PC-9 (cell line): Measurements from ENCODE around the gene MT1B.

Source experiments
- CTCF ChIP-seq: fragments of 200-600 bp; sonication (generic); conservative IDR thresholded peaks from 2 replicates; pipeline ENCODE4 v1.6.1; 2017; ENCODE audit warnings: mixed run types, antibody characterized with exemption, mild to moderate bottlenecking, moderate library complexity
- EZH2 ChIP-seq: fragments of 200-600 bp; sonication (generic); IDR thresholded peaks from 2 replicates; pipeline ENCODE4 v1.8.0; 2017; ENCODE audit warnings: antibody characterized with exemption, low read depth

DNA sequence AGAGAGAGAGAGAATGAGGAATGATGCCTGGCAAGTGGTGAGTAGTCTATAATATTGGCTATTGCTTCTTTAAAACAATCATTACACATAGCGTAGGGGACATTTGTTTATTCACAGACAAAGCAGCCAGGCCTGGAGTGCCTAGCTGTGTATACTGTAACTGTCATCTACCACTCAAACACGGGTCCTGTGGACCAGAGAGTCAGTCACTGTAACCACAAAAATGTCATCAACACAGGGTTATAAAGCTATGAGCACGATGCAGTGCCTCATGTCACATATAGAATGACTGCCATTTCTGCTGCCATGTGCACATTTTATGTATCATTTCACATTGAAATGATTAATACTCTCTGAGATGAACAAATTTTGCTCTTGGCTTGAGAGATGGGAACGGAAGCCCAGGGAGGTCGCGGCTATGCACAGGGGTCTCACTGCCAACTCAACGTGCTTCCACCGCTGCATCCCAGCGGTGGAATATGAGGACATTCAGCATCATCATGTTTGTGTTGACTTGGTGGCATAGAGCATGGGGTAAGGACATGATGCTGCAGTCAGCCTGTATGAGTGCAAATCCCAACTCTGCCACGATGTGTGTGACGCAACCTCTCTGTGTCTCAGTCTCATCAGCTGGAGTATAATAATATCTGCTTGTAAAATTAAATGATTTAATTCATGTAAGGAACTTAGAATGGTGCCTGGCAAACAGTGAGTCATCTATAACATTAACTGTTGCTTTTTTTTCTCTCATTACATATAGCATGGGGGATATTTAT lies 21.3 kb downstream of the MT1B start:
- no peak for TF ChIP-seq CTCF
- TF ChIP-seq EZH2: no peak
